ENCODE data around the gene PID1.

GRCh38 chr2:229170171-229170570, 100.9 kb downstream of the PID1 start:
- TF ChIP-seq CTCF (conservative IDR thresholded peaks at IDR 0.05), result no peak
- TF ChIP-seq EZH2 (IDR thresholded peaks at IDR 0.05; ENCODE audit: low read depth), result no peak

Measured in PC-9 (cell line).